ENCODE data around the gene SPIRE2. TPM values are rescaled to one million over a fixed set of nuclear protein-coding genes. Genes with fewer than 3 reads are reported as not detected.

The SPIRE2 gene
- total and polyA plus RNA-seq, 2 donors from 2014 or later, result 2.9 to 6.5 TPM

DNA sequence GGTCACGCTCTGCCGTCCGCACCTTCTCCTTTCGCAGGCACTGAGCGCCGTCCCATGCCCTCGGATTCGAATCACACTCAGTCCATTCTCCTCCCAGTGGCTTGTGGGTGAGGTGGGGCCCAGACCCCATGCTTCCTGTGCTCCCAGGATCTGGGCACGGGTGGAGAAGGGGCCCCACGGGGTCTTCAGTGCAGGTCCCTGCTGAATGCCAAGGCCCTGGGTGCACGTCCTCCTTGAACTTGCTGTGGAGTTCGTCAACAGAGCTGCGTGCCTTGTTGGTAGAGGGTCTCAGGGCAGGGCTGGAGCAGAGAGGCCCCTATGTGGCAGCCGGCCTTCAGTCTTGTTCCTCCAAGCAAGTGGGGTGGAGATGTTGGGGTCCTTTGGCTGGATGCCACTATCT lies 83.1 kb downstream of the SPIRE2 start:
- Histone ChIP-seq H3K4me1 (ENCODE audit: control insufficient read depth in 2 of 3, insufficient read depth in 2 of 3, low read depth in 1 of 3, low read length in 3 of 3) (no peaks in the 10 kb centered on the region), H3K27ac (ENCODE audit: low read depth in 2 of 2, low read length in 2 of 2) (no peak overlapping the region), H3K4me3 (ENCODE audit: low read length in 3 of 3) (no peak overlapping the region), H3K9ac (ENCODE audit: low read length in 3 of 3) (no peak overlapping the region), H3K9me3 (ENCODE audit: control insufficient read depth in 2 of 3, insufficient read depth in 1 of 3, low read length in 3 of 3) (no peaks in the 10 kb centered on the region), H3K36me3 (ENCODE audit: control insufficient read depth in 2 of 3, insufficient read depth in 3 of 3, low read length in 3 of 3) (peaks cover 6 to 21% (median 10%) of the 10 kb centered on the region in 3 donors), H3K27me3 (ENCODE audit: control insufficient read depth, insufficient read depth, low read length) (no peaks in the 10 kb centered on the region)
- FAIRE-seq (no peak), DNase-seq (no peak)
- intact Hi-C loops (cut with DNase I), result no loop called here
- TF ChIP-seq, protein P1, sequence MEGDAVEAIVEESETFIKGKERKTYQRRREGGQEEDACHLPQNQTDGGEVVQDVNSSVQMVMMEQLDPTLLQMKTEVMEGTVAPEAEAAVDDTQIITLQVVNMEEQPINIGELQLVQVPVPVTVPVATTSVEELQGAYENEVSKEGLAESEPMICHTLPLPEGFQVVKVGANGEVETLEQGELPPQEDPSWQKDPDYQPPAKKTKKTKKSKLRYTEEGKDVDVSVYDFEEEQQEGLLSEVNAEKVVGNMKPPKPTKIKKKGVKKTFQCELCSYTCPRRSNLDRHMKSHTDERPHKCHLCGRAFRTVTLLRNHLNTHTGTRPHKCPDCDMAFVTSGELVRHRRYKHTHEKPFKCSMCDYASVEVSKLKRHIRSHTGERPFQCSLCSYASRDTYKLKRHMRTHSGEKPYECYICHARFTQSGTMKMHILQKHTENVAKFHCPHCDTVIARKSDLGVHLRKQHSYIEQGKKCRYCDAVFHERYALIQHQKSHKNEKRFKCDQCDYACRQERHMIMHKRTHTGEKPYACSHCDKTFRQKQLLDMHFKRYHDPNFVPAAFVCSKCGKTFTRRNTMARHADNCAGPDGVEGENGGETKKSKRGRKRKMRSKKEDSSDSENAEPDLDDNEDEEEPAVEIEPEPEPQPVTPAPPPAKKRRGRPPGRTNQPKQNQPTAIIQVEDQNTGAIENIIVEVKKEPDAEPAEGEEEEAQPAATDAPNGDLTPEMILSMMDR (IDR thresholded peaks at IDR 0.05; ENCODE audit: borderline replicate concordance, extremely low read depth, insufficient read depth), result no peak

DNA sequence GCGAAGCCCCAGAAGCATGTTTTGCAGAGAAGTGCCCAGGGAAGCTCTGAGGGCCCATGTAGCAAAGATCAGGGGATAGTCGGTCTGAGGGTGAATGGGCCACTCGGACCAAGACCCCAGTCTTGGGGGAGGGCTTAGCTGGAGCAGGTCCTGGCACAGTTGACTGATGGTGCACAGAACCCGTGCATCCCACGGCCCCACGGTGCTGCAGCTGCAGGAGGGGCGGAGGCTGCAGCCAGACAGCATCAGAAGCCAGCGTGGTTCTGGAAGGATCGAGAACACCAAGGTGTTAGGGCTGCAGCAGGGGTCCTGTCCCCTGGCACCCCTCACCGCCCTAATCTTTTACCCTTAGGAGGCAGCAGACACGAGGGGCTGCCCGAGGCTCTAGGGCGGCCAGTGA lies 83.9 kb downstream of the SPIRE2 start:
- no peaks in the 10 kb centered on the region for H3K4me1 ChIP-seq (ENCODE audit: control insufficient read depth in 2 of 3, insufficient read depth in 2 of 3, low read depth in 1 of 3, low read length in 3 of 3)
- no peaks in the 10 kb centered on the region for H3K27me3 ChIP-seq (ENCODE audit: control insufficient read depth, insufficient read depth, low read length)
- no peaks in the 10 kb centered on the region for H3K9me3 ChIP-seq (ENCODE audit: control insufficient read depth in 2 of 3, insufficient read depth in 1 of 3, low read length in 3 of 3)
- H3K9ac ChIP-seq (ENCODE audit: low read length in 3 of 3), result no peak overlapping the region
- H3K36me3 ChIP-seq (ENCODE audit: control insufficient read depth in 2 of 3, insufficient read depth in 3 of 3, low read length in 3 of 3), result peaks cover 0 to 14% (median 4%) of the 10 kb centered on the region in 3 donors
- no peak overlapping the region for H3K27ac ChIP-seq (ENCODE audit: low read depth in 2 of 2, low read length in 2 of 2)
- FAIRE-seq, result no peak
- TF ChIP-seq, protein P1 (IDR thresholded peaks at IDR 0.05; ENCODE audit: borderline replicate concordance, extremely low read depth, insufficient read depth), result no peak
- intact Hi-C loops (cut with DNase I), result no loop called here
- no peak overlapping the region for H3K4me3 ChIP-seq (ENCODE audit: low read length in 3 of 3)
- no peak for DNase-seq

DNA sequence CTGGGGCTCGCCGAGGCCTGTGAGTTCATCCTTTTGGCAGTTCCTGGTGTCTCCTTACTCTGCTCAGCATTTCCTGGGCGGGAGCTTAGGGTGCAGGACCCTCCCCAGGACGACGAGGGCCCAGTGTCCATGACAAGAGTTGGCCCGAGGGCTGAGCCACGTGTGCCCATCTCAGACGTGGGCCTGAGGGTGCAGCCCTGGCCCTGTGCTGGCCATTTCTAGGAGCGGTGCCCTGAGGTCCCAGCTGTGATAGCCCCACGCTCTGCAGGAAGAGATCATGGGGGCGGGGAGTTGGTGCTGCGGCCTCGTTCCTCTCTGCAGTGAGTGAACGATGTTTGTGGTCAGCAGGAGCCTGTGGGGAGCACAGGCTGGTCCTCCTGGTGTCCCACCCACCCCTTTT lies 84.4 kb downstream of the SPIRE2 start:
- Histone ChIP-seq H3K27me3 (ENCODE audit: control insufficient read depth, insufficient read depth, low read length) (no peaks in the 10 kb centered on the region), H3K4me3 (ENCODE audit: low read length in 3 of 3) (no peak overlapping the region), H3K36me3 (ENCODE audit: control insufficient read depth in 2 of 3, insufficient read depth in 3 of 3, low read length in 3 of 3) (peaks cover 0 to 14% (median 4%) of the 10 kb centered on the region in 3 donors), H3K9ac (ENCODE audit: low read length in 3 of 3) (no peak overlapping the region), H3K27ac (ENCODE audit: low read depth in 2 of 2, low read length in 2 of 2) (no peak overlapping the region), H3K9me3 (ENCODE audit: control insufficient read depth in 2 of 3, insufficient read depth in 1 of 3, low read length in 3 of 3) (no peaks in the 10 kb centered on the region), H3K4me1 (ENCODE audit: control insufficient read depth in 2 of 3, insufficient read depth in 2 of 3, low read depth in 1 of 3, low read length in 3 of 3) (no peaks in the 10 kb centered on the region)
- intact Hi-C loops (cut with DNase I), result no loop called here
- no peak for DNase-seq
- FAIRE-seq, result no peak
- TF ChIP-seq, protein P1 (IDR thresholded peaks at IDR 0.05; ENCODE audit: borderline replicate concordance, extremely low read depth, insufficient read depth), result no peak

Data from kidney (tissue), 14 donors.